Nephron (organoid): ENCODE data around the gene TRPV3.
"Not testable (repeated sequence)": the region's sequence is repeated elsewhere in the genome, so short reads cannot be mapped to it uniquely, and the experiment has no call there.

Experiments used
- H3K27ac Mint-ChIP-seq, 3 experiments: 2 replicates each; pipeline ENCODE4 v1.8.0; 2020; ENCODE audit warnings: mixed read lengths in 3 of 3, mild to moderate bottlenecking in 2 of 3, moderate library complexity in 1 of 3
- H3K27me3 Mint-ChIP-seq: 2 replicates; pipeline ENCODE4 v1.8.0; 2021; ENCODE audit warnings: low read depth, mild to moderate bottlenecking, moderate library complexity, mixed read lengths
- H3K36me3 Mint-ChIP-seq: 2 replicates; pipeline ENCODE4 v1.8.0; 2020; ENCODE audit warnings: low read depth, mixed read lengths
- H3K4me1 Mint-ChIP-seq: 2 replicates; pipeline ENCODE4 v1.8.0; 2020; ENCODE audit warnings: mixed read lengths
- H3K4me3 Mint-ChIP-seq, 3 experiments: 2 replicates each; pipeline ENCODE4 v1.8.0; 2020; ENCODE audit warnings: mild to moderate bottlenecking in 3 of 3, mixed read lengths in 3 of 3, moderate library complexity in 2 of 3
- H3K9me3 Mint-ChIP-seq: 2 replicates; pipeline ENCODE4 v1.8.0; 2020; ENCODE audit warnings: mixed read lengths
- CTCF ChIP-seq, 3 experiments: fragments of 200-600 bp; sonication (generic); IDR thresholded peaks; one replicate each; pipeline ENCODE4 v1.5.0; 2021; ENCODE audit warnings: antibody characterized with exemption in 3 of 3; ENCODE audit not compliant: unreplicated experiment in 3 of 3

Gene TRPV3

GRCh38 chr17:3524024-3524423 lies 33.6 kb downstream of the TRPV3 start:
- Mint-ChIP-seq H3K36me3 (no peaks in the 10 kb centered on the region), H3K27me3 (no peaks in the 10 kb centered on the region), H3K4me3 (no peak overlapping the region), H3K27ac (no peak overlapping the region), H3K9me3 (no peaks in the 10 kb centered on the region), H3K4me1 (peaks cover 4% of the 10 kb centered on the region)
- TF ChIP-seq CTCF (IDR thresholded peaks at IDR 0.05; ENCODE audit: unreplicated experiment in 3 of 3), result no peak

- H3K36me3 Mint-ChIP-seq, H3K27me3 Mint-ChIP-seq, H3K4me1 Mint-ChIP-seq, H3K4me3 Mint-ChIP-seq, H3K9me3 Mint-ChIP-seq, H3K27ac Mint-ChIP-seq: not testable (repeated sequence)
Measured at GRCh38 chr17:3519472-3519871, 38.1 kb downstream of the TRPV3 start.

- no peak for TF ChIP-seq CTCF (IDR thresholded peaks at IDR 0.05; ENCODE audit: unreplicated experiment in 3 of 3)
- peaks cover 24% of the 10 kb centered on the region for H3K4me1 Mint-ChIP-seq
- H3K4me3 Mint-ChIP-seq, result no peak overlapping the region
- H3K27me3 Mint-ChIP-seq, result peaks cover 19% of the 10 kb centered on the region
- no peaks in the 10 kb centered on the region for H3K36me3 Mint-ChIP-seq
- H3K27ac Mint-ChIP-seq, result peak overlapping the region in 2 of 3 experiments; percentile 27 to 40
- H3K9me3 Mint-ChIP-seq, result no peaks in the 10 kb centered on the region
Measured at GRCh38 chr17:3514873-3515272, 42.7 kb downstream of the TRPV3 start.

GRCh38 chr17:3514167-3514566 lies 43.4 kb downstream of the TRPV3 start:
- H3K36me3 Mint-ChIP-seq, H3K9me3 Mint-ChIP-seq, H3K4me3 Mint-ChIP-seq: not testable (repeated sequence)
- H3K27me3 Mint-ChIP-seq, result peaks cover 19% of the 10 kb centered on the region
- peaks cover 24% of the 10 kb centered on the region for H3K4me1 Mint-ChIP-seq
- peak overlapping the region in 1 of 3 experiments; percentile 27 for H3K27ac Mint-ChIP-seq

GRCh38 chr17:3513305-3514035 lies 44.1 kb downstream of the TRPV3 start:
- Mint-ChIP-seq H3K4me1 (peaks cover 24% of the 10 kb centered on the region), H3K27ac (peak overlapping the region; percentile 77 to 83 (median 81)), H3K36me3 (no peaks in the 10 kb centered on the region), H3K27me3 (peaks cover 19% of the 10 kb centered on the region), H3K9me3 (no peaks in the 10 kb centered on the region), H3K4me3 (peak overlapping the region in 1 of 3 experiments; percentile 35)
- TF ChIP-seq CTCF (IDR thresholded peaks at IDR 0.05; ENCODE audit: unreplicated experiment in 3 of 3), result no peak

- Mint-ChIP-seq H3K4me3 (peak overlapping the region in 1 of 3 experiments; percentile 35), H3K36me3 (no peaks in the 10 kb centered on the region), H3K27me3 (peaks cover 22% of the 10 kb centered on the region), H3K27ac (peak overlapping the region; percentile 77 to 83 (median 81)), H3K9me3 (no peaks in the 10 kb centered on the region), H3K4me1 (peaks cover 24% of the 10 kb centered on the region)
- no peak for TF ChIP-seq CTCF (IDR thresholded peaks at IDR 0.05; ENCODE audit: unreplicated experiment in 3 of 3)
Measured at GRCh38 chr17:3512505-3513171, 45.0 kb downstream of the TRPV3 start.
